Fibroblast of the conjunctiva (primary cell): ENCODE results near the gene ITPR3.

Experiments
- DNase-seq: peaks from one replicate; pipeline ENCODE4 v3.0.0-alpha.2; 2010; ENCODE audit warnings: low read depth

Gene ITPR3

DNA sequence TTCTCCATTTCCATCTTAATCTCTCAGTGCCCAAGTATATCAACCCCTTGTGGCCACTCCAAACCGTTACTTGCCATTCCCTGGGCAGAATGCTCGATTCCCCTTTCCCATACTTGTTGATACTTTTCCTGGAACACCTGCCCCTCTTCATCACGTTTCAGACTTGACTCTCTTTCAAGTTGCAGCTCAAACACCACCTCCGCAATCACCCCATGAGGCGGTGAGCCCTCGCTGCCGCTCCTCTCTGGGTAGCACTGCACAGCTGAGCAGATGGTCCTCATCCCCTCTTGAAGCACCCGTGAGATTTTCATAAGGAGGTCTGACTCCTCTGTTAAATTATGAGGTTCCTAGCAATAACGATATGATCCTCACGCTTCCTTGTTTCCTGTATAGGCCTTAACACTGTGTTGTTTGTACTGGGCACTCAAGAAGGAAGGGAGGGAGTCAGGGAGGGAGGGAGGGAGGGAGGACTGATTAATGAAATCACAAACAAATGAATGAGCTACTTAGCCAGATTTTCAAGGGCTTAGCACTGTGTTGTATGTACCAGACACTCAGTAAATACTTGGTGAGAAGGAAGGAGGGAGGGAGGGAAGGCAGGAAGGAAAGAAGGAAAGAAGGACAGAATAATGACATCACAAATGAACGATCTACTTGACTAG is 98.3 kb downstream of the ITPR3 start:
- DNase-seq, result no peak

DNA sequence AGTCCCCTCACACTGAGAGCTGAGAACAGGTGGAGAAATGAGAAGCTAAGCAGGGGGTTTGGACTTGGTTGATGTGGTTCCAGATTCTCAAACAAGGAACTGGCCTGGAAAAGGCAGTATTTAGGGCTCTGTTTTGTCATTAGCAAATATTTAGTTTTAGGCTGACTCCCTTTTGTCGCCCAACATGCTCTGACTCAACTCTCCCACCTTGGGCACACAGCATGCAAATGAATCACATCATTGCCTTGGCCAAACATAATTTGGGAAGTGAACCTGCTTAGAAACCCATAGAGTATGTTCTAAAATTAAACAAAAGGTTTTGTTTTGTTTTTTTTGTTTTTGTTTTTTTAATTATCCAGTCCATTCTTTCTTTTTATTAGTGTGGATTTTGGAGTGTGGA is 99.9 kb downstream of the ITPR3 start:
- no peak for DNase-seq

DNA sequence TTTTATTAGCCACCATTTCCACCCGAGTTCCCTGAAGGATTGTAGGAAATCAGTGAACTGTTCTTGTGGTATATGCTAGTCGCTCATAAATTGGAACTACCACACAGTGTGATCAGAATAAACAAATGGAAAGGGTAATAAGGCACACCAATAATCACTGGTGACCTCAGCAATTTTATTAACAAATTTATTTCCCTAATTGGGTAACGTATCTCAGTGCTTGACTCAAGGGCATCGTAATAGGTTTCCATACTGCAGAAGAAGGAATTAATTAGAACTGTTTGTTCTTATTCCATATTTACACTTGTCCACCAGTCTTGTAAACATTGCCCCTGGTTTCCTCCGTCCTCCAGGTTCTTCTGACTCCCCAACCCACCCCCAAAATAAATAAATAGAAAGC is 100.4 kb downstream of the ITPR3 start:
- DNase-seq, result no peak

DNA sequence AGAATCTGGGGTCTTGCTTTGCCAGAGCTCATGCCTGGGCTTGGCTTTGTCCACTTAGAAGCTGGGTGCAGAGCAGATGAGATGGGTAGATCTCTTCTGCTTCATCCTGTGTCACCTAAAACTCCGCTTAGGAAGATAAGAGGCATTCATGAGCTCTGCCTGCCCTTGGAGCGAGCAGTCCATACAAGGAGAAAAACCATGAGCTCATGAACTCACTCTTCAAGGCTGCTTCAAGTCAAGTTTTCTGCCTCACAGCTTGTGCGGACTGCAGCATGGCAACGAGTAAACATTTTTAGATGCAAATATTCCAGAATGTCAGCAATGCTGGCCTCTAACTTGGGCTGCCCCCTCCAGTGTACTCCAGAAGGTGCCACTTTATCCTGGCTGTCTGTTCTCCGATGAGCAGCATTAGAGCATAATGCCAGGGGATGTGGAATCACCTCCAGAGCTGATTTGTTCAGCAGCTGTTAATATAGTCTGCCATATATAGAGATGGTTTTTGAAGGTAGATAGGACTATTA is 101.0 kb downstream of the ITPR3 start:
- no peak for DNase-seq

DNA sequence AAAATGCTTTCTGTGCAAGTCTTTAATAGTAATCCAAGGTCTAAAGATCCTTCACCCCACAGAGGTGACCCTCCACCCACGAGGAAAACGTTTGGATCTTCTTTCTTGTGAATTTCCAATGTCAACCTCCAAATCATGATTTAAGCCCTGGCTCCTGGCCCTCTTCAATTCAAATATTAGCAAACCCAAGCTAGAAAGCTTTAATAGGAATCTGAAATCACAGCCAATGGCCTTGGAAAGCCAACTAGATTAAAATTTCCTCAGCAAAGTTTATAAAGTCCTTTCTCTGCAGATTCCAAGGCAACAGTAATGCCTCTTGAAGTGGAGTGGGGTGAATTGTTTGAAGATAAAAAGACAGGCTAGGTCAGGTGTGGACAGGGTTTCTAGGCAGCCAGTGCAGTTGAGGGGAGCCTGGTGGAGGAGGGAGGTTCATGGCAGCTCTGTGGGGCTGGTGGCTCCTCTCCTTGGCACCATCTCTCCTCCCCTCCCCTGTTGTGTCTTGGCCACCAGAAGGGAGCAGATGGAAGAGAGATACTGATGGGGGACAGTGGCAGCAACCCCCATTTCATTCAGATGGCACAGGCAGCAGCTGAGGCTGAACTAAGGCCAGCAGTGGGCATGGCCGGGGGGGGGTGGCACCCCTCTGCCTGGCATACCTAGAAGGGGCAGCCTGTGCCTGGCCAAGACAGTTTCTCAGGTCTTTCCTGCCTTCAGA is 102.4 kb downstream of the ITPR3 start:
- no peak for DNase-seq

DNA sequence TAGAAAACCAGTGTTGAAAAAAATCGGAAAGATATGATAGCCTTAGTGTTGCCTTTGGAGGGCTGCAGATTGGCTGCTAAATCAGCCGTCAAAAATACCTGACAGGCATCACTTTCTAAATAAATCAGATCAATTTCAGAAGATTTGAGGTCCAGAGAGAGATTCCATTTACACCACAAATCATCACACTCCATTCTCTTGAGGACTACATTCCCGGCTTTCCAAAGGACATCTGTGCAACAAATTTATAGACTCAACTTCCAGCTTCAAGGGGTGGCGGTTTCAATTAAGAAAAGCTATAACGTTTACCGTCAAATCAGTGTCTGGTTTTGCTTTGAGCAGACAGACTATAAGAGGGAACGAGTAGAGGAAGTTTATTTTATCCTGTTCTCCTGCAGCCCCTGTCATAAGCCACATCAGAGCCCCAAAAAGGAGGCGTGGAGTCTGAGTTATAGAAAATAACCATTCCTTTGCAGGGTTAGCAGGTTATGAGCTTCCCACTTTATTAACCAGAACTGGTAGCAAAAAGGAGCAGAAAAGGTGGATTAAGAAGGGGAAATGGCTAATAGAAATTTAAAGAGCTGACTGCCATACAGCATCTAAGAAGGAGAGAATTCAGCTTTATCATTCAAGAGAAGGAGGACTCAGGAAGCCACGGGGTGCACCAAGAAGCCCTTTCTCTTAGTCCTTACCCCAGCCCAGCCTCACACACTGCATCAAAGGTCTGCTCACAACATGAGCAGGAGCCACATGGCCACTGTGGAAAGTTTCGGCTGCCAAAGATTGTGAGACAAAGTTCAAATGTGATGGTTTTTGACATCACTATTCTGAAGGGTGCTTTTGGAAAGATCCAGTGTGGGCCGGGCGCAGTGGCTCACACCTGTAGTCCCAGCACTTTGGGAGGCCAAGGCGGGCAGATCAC is 103.2 kb downstream of the ITPR3 start:
- no peak for DNase-seq

DNA sequence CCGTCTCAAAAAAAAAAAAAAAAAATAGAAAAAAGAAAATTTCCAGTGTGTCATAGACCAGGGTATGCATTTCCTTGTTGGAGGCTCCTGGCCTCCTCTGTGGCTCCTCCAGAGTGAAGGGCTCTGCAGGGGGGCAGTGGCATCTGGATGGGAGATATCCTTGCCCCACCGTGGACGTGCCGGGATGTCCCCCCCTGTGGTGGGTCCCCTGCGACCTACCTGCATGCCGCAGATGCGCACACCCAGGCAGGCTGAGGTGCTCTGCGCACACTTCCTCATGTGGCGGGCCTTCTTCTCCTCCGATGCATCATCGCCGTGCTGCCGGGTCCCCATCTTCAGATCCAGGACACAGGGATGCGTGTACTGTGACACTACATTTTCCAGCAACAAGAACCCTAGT is 104.1 kb downstream of the ITPR3 start:
- no peak for DNase-seq

DNA sequence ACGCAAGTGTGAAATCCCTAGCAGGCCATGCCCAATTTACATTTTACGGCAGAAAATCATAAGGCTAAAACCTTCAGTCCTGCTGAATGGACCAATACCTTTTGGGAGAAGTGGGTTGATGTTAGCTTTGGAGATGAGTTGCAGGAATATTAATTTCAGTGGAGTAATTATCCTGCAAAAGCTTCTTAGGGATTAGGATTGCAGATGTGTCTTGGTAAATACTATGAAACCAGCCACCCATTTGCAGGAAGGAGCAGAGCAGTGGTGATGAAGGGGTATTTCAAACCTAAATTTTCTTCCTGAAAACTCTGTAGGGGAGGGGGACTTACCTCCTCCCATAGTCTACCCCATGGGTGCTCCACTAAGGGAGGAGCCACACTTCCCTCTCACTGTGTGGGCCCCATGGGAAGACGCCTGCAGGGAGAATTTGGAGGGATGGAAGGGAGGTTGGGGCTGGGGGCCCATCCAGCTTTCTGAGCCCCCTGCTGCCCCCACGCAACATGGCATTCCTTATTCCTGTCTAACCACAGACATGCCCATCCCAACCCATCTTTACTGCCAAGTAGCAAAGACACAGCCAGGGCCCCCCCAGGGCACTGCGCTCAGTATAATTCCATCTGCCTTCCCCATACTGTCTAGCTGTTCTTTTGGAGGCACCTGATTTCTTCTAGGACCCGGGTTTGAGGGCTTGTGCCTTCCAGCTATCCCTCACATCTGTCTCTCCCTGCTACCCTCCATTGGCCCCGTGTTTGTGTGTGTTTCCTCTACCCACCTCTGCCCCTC is 105.0 kb downstream of the ITPR3 start:
- DNase-seq, result no peak

DNA sequence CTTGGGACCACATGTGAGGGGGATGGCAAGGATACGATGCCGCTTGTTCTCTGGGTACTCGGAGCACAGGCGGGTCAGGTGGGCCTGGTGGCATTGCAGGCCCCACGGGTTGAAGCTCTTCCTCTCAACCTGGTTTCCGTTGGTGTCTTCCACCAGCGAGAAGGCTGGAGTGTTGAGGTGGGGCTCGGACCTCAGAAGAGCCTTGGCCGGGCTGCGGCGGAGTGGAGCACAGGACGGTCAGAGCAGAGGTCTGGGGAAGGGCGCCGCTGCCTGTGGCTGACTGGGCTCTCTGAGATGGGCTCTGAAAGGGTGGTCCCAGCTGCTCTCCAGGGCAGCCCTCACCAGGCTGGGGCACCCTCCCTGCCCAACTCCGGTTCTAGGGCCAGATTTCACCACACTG is 105.6 kb downstream of the ITPR3 start:
- no peak for DNase-seq

DNA sequence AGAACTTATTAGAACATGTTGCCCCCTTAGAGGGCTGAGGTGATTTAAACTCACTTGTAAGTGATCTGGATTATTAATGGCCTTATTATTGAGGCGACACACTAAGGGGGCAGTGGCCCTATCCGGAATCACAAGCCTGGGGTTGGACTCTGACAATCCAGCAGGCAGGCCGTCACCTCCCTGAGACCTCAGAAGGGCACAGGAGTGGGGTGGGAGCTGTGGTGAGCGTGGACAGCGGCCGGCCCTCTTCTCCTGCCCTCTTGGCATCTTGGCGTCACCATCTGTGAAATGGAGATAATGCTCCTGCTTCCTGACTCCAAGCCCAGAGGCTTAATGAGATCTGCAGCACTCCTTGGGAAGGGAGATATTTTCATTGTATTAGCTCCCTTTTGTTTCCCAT is 106.0 kb downstream of the ITPR3 start:
- no peak for DNase-seq

DNA sequence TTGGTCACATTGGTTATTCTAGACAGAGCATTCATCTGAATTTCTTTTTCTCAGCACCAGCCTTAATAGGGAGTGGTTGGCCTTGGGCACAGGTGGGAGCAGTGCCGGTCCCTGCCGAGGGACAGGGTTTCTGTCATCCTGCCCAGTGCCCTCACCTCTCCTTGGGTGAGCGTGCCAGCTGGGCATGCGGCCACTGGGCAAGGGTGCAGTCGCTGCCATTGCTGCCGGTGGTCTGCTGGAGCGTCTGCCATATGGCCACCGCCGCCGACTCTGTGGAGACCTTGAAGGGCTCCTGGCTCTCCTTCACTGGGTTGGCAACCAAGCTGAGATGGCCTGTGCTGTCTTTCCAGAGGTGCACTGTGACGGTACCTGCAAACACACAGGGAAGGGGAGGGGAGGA is 106.8 kb downstream of the ITPR3 start:
- DNase-seq, result no peak

DNA sequence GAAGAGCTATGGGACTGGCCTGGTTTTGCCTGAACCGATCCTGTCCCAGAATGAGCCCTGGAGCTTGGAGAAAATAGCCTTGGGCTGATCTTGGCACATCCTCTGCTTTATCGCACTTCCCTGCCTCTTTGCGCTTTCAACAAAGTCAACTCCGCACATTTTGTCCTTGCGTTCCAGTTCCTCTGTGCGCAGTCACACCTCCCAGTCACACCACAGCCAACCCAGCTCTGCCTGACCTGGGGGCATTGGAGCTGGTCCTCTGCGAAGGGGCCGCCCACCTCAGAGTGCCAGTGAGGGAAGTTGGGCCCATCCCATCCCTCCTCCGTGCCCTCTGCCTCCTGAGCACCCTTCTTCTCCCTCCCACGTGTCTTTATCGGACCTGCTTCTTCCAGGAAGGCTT is 107.3 kb downstream of the ITPR3 start:
- DNase-seq, result no peak

DNA sequence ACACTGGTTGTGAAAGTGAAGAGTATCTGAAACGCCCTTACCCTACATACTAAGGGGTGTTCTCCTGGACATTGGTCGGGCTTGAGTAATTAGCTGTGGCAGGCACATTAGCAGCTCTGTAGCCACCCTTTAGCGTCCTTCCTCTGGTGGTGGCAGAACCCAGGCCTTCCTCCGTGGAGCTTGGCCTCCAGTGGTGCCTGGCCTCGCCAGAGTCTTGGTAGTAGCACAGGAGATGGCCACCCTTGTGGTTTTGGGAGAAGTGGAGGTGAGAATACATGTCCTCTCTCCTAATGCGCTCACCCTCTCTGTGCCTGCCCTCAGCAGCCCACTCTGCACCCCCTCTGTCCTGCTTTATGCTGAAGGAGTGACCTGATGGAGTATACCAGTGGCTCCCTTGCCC is 107.9 kb downstream of the ITPR3 start:
- no peak for DNase-seq

DNA sequence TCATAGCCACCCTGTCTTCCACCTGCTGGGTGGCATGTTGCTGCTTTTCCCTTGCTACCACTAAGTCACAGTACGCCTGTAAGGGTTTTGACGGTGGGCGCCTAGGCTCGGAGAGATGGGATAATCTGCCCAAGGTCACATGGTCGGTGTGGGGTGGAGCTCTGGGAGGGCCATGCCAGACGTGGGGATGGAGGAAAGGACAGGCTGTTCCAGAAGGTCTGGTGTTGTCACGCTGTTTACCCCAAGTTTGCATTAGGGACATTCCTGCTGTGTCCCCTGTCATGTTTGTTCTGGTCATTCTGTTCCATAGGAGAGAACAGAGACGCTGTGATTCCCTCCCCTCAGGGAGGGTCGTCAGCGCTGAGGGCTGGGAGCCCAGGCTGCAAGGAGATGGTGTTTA is 109.5 kb downstream of the ITPR3 start:
- no peak for DNase-seq

DNA sequence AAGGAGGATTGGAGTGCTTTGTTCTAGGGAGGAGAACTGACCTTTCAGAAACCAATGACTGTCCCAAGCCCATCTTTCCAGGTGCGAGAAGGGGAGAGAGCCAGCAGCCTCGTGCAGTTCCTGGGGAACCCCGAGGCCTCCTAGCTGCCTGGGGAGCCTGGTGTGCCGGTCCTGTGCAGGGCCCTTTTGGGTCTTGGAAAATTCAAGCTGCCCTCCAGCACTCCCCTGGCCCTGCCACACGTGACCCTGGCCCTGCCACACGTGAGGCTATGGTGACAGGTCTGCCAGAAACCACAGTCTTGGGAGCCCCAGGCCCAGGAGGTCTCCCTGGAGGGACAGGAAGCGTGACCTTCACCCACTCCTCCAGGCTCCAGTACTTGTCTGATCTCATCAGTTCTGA is 109.9 kb downstream of the ITPR3 start:
- no peak for DNase-seq

DNA sequence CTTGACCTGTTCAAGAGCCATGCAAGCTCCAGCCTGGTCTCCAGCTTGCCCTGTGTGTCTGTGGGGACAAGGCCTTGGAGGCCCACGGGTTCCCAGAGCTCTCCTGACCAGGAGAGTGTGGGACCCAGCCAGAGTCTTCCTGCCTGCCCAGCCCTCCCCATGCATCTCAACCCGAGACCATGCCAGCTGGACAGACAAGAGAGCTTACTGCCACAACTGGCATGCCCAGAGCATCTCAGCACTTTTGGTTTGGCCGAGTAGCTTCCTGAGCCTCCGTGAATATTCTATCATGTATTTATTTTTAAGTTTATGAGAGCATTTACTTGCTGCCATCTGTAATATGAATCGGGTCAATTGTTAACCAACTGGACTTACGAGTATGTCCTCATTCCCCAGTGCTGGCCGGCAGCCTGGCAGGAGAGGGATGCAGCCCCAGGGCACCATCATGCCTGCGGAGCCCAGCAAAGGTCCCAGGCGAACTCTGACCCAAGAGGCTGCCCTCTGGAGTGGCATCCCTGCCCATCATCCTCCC is 110.7 kb downstream of the ITPR3 start:
- DNase-seq, result no peak

DNA sequence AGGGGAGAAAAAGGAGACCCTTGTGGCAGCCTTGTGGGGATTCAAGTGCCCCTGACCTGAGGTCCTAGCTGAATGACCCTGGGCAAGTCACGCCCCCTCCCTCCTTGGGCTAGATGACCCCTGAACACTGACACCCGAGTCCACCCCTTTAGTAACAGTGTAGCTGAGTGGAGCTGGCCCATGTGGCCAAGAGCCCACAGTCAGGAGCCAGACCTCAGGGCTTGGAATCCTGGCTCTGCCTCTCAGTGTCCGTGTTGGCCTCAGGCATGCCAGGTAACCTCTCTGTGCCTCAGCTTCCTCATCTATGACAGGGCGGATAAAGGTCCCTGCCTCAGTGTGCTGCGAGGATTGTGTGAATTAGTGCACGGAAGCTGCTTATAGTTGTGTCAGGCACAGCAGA is 111.3 kb downstream of the ITPR3 start:
- no peak for DNase-seq

DNA sequence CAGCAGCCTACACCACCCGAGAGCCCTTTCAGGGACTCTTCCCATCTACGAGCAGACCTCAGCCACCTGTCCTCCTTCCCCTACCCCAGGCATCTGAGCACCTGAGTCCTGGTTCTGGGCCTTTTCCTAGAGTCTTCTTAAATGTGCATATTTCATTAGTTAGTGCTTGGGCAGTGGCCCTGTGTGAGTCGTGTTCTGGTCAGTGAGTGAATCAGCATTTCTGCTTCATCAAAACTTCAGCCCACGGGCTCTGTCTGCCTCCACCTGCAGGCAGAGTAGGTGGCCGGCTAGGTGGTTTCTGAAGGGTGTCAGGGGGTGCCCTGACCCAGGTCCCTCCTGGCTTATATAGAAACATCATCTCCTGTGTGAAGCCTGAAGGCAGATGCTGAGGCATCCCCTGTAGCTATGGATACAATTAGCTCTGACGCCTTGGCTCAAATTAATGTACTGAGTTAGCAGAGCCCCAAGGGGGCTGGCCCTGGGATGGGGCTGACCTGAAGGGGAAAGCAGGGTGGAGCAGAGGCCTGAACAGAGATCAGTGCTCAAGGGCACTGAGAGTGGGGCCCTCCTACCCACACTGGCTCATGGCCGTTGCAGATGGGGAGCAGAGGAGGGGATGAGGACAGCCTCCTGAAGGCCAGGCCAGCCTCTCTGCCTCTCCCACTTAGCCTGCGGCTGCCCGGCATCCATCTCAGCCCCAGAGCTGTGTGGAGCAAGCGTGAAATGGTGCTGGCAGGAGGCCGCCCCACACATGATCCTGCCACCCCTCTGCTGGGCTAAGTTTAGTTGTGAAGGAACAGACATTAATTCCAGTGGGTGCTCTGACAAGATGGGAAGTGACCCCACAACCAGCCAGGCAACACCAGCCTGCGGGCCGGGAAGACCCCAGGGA is 111.9 kb downstream of the ITPR3 start:
- DNase-seq, result no peak

DNA sequence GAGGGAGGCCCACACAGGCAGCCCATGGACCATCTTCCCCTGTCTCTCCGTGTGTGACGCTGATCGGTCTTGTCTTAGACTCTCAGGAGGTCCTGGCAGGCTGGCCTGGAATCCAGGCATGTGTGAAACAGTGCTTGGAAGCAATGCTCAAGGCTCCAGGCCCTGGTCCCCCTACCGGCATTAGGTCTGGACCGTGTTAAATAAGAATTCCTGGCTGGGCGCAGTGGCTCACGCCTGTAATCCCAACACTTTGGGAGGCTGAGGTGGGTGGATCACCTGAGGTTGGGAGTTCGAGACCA is 112.5 kb downstream of the ITPR3 start:
- DNase-seq, result no peak

DNA sequence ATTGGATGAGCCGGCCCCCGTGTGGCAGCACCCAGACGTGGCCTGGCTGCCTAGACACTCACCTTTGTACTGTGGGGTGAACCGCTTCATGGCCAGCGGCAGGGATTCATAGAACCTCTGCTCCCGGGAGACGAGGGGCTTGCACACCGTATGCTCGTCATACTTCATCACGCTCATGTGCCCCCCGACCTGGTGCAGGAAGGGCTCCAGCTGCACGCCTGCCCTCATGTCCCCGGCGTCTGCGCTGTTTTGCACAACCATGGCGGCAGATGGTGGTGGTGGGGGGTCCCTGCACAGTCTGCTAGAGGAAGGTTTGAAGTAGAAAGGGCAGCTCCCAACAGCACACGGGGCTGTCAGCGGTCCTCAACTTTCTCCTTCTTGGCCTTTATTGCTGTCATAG is 114.1 kb downstream of the ITPR3 start:
- DNase-seq, result no peak
